ENCODE measurements around the gene ASIC4. TPM values are rescaled to one million over a fixed set of nuclear protein-coding genes. Genes with fewer than 3 reads are reported as not detected.

ASIC4 gene
- total RNA-seq, 4 donors from 2014 or later: not detected

- Histone ChIP-seq H3K27ac (no peak overlapping the region), H3K4me3 (no peak overlapping the region), H3K9me3 (no peaks in the 10 kb centered on the region), H3K36me3 (peaks cover 5 to 33% (median 12%) of the 10 kb centered on the region in 3 donors), H3K4me1 (peaks cover 6 to 26% (median 9%) of the 10 kb centered on the region in 3 donors), H3K27me3 (peaks cover 0 to 69% (median 0%) of the 10 kb centered on the region in 4 donors)
- no peak for TF ChIP-seq POLR2A (IDR thresholded peaks at IDR 0.05)
- TF ChIP-seq CTCF (IDR thresholded peaks at IDR 0.05): no peak
- WGBS, 2 donors: 60% methylated on average over 1 of the region's 9 CpGs; no CpG with 5 or more reads in 1 of the 2 donors
- no peak for DNase-seq
- intact Hi-C loops (cut with DNase I): loop anchor here (5.0 kb wide), 1 partner anchor 105 kb away; no protein-coding TSS in a partner anchor
These were observed 22.7 kb downstream of the ASIC4 start for GRCh38 chr2:219536967-219537366.

- H3K4me3 ChIP-seq: no peak overlapping the region
- peaks cover 13 to 35% (median 18%) of the 10 kb centered on the region in 3 donors for H3K4me1 ChIP-seq
- no peaks in the 10 kb centered on the region for H3K9me3 ChIP-seq
- TF ChIP-seq CTCF (IDR thresholded peaks at IDR 0.05): no peak
- no peak for TF ChIP-seq POLR2A (IDR thresholded peaks at IDR 0.05)
- peaks cover 0 to 62% (median 0%) of the 10 kb centered on the region in 4 donors for H3K27me3 ChIP-seq
- no peak overlapping the region for H3K27ac ChIP-seq
- DNase-seq: no peak
- H3K36me3 ChIP-seq: peaks cover 5 to 33% (median 12%) of the 10 kb centered on the region in 3 donors
- intact Hi-C loops (cut with DNase I): loop anchor here (5.0 kb wide), 1 partner anchor 104 kb away; no protein-coding TSS in a partner anchor
- WGBS, 2 donors: 32 to 47% methylated on average over 3 to 5 of the region's 15 CpGs
These were observed 23.6 kb downstream of the ASIC4 start for GRCh38 chr2:219537657-219538488.

GRCh38 chr2:219538504-219538951, 24.2 kb downstream of the ASIC4 start:
- peaks cover 13 to 41% (median 18%) of the 10 kb centered on the region in 3 donors for H3K4me1 ChIP-seq
- WGBS, 2 donors: 7 to 43% methylated on average over 4 to 6 of the region's 6 CpGs

GRCh38 chr2:219538956-219539788, 24.9 kb downstream of the ASIC4 start:
- peaks cover 5 to 33% (median 12%) of the 10 kb centered on the region in 3 donors for H3K36me3 ChIP-seq
- TF ChIP-seq POLR2A (IDR thresholded peaks at IDR 0.05) (no peak), CTCF (IDR thresholded peaks at IDR 0.05) (no peak)
- no peaks in the 10 kb centered on the region for H3K9me3 ChIP-seq
- 50 to 92% methylated on average over 1 to 4 of the region's 32 CpGs for WGBS, 2 donors
- no peak overlapping the region for H3K27ac ChIP-seq
- peaks cover 14 to 46% (median 21%) of the 10 kb centered on the region in 3 donors for H3K4me1 ChIP-seq
- intact Hi-C loops (cut with DNase I): loop anchor here (5.0 kb wide), 1 partner anchor 103 kb away; no protein-coding TSS in a partner anchor
- no peak for DNase-seq
- peaks cover 0 to 55% (median 0%) of the 10 kb centered on the region in 4 donors for H3K27me3 ChIP-seq
- H3K4me3 ChIP-seq: no peak overlapping the region

More at GRCh38 chr2:219538504-219538951, 24.2 kb downstream of the ASIC4 start:
- peaks cover 0 to 55% (median 0%) of the 10 kb centered on the region in 4 donors for H3K27me3 ChIP-seq
- intact Hi-C loops (cut with DNase I): loop anchor here (5.0 kb wide), 1 partner anchor 104 kb away; no protein-coding TSS in a partner anchor
- DNase-seq: no peak
- H3K4me3 ChIP-seq: no peak overlapping the region
- TF ChIP-seq POLR2A (IDR thresholded peaks at IDR 0.05): no peak
- no peak for TF ChIP-seq CTCF (IDR thresholded peaks at IDR 0.05)
- no peak overlapping the region for H3K27ac ChIP-seq
- peaks cover 5 to 33% (median 12%) of the 10 kb centered on the region in 3 donors for H3K36me3 ChIP-seq
- no peaks in the 10 kb centered on the region for H3K9me3 ChIP-seq
